HL-60/S4 treated with retinoic acid at 250 ng/mL for 4 days and 3 days (cell line): ENCODE results near the gene U2AF1L4.
"Not testable (repeated sequence)": the region's sequence is repeated elsewhere in the genome, so short reads cannot be mapped to it uniquely, and the experiment has no call there.

Experiments
- in situ Hi-C: fragments of 300-500 bp; cut with MboI; formaldehyde crosslinking; loops from 2 replicates; pipeline ENCODE4 v1.7.0; 2022; ENCODE audit warnings: low sequenced_read_pairs

Gene U2AF1L4

GRCh38 chr19:35727956-35728706 lies 17.1 kb downstream of the U2AF1L4 start:
- in situ Hi-C loops = no loop called here

DNA sequence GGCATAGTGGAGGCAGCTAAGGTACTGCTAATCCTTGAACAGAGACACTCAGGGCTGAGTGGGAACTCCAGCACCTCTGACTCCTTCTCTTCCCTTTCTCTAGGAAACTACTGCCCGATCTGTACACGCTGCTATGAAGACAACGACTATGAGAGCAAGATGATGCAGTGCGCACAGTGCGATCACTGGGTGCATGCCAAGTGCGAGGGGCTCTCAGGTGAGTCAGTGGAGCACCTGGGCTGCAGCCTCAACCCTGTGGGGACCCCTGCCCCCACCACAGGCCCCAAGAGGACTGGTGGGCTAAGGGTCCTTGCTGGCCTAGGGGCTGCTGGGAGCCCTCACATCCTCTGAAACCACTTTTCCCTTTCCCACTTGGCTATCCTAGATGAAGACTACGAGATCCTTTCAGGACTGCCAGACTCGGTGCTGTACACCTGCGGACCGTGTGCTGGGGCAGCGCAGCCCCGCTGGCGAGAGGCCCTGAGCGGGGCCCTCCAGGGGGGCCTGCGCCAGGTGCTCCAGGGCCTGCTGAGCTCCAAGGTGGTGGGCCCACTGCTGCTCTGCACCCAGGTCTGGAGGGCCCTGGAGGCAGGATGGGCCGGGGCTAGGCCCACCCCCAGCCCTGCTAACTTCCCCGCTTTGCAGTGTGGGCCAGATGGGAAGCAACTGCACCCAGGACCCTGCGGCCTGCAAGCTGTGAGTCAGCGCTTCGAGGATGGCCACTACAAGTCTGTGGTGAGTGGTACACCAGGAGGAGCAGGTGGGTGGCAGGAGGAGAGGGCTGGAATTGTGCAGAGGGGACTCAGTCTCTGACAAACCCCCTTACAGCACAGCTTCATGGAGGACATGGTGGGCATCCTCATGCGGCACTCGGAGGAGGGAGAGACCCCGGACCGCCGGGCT lies 17.9 kb downstream of the U2AF1L4 start:
- in situ Hi-C loops = no loop called here

DNA sequence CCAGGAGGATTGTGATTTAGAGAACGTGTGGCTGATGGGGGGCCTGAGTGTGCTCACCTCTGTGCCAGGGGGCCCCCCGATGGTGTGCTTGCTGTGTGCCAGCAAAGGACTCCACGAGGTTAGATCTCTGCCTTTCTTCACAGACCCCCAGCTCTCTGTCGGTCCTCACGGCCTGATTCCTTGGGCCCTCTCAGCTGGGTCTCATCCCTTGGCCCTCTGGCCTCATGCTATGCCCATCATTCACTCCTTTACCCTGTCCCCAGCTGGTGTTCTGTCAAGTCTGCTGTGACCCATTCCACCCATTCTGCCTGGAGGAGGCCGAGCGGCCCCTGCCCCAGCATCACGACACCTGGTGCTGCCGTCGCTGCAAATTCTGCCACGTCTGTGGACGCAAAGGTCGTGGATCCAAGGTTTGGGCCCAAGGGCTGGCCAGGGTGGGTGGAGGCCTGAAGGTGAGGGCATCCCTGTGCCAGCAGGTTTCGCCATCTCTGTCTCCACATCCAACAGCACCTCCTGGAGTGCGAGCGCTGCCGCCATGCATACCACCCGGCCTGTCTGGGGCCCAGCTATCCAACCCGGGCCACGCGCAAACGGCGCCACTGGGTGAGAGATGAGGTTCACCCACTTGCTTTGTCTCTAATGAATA lies 19.9 kb downstream of the U2AF1L4 start:
- in situ Hi-C loops = no loop called here

DNA sequence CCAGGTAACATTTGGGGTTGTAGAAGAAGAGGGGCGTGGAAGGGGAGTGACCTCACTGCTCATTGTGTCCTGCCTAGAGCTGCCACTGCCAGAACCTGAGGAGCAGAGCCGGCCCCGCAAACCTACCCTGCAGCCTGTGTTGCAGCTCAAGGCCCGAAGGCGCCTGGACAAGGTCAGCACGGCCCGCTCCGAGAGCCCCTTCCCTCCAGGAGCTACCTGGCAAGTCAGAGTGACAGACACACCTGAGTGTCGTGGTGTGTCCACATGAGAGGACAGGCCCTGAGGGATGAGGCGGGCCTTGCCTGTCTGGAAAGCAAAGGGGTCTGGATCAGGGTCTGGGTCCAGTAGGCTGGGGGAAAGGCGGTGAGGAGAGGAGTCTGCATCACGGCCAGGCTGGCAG lies 20.7 kb downstream of the U2AF1L4 start:
- in situ Hi-C loops = no loop called here

DNA sequence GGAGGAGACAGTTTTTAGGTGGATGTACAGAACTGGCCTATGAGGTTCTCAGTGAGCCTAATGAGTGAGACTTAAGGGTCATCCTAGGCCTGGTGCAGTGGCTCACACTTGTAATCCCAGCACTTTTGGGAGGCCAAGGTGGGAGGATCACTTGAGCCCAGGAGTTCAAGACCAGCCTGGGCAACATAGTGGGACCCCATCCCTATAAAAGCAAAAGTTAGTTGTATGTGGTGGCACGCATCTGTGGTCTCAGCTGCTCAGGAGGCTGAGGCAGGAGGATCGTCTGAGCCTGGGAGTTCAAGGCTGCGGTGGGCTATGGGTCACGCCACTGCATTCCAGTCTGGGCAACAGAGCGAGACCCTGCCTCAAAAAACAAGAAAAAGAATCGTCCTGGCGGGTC lies 21.1 kb downstream of the U2AF1L4 start:
- in situ Hi-C loops = not testable (repeated sequence)

- in situ Hi-C loops = no loop called here
Observed at GRCh38 chr19:35723671-35724070, 21.5 kb downstream of the U2AF1L4 start.

GRCh38 chr19:35722897-35723296 lies 22.3 kb downstream of the U2AF1L4 start:
- in situ Hi-C loops = no loop called here

DNA sequence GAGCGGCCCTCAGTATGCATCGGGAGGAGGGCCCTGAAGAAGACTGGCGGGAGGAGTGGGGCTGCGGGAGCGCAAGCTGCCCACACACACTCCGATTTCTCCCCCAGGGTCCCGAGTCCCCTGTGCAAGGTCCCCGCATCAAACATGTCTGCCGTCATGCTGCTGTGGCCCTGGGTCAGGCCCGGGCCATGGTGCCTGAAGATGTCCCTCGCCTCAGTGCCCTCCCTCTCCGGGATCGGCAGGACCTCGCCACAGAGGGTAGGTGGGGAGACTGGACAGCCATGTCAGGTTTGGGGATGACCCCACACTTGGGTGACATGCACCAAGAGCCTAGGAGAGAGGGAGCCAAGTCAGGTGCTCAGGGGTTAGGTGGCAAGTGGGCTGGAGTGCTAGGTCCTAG lies 22.8 kb downstream of the U2AF1L4 start:
- in situ Hi-C loops = no loop called here

- in situ Hi-C loops = no loop called here
Observed at GRCh38 chr19:35721374-35721773, 23.8 kb downstream of the U2AF1L4 start.

DNA sequence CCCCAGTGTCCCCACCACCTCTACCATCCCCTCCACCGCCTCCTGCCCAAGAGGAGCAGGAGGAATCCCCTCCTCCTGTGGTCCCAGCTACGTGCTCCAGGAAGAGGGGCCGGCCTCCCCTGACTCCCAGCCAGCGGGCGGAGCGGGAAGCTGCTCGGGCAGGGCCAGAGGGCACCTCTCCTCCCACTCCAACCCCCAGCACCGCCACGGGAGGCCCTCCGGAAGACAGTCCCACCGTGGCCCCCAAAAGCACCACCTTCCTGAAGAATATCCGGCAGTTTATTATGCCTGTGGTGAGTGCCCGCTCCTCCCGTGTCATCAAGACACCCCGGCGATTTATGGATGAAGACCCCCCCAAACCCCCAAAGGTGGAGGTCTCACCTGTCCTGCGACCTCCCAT lies 24.6 kb downstream of the U2AF1L4 start:
- in situ Hi-C loops = no loop called here

- in situ Hi-C loops = no loop called here
Observed at GRCh38 chr19:35720163-35720524, 25.1 kb downstream of the U2AF1L4 start.

DNA sequence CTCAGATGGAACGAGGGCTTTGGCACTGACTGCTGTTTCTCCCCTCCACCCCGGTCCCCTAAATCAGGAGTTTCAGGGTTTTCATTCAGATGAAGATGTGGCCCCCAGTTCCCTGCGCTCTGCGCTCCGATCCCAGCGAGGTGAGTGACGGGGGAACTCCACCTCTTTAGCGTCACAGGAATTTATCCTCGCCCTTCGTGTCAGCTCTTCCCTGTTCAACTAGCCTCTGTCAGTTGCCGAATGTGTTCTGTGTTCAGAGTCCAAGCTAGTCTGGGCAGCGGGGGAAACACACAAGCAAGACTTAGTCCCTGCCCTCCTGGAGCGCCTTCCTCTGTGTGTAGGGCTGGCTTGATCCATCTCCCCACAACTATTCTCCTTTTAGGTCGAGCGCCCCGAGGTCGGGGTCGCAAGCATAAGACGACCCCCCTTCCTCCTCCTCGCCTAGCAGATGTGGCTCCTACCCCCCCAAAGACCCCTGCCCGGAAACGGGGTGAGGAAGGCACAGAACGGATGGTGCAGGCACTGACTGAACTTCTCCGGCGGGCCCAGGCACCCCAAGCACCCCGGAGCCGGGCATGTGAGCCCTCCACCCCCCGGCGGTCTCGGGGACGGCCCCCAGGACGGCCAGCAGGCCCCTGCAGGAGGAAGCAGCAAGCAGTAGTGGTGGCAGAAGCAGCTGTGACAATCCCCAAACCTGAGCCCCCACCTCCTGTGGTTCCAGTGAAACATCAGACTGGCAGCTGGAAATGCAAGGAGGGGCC lies 25.6 kb downstream of the U2AF1L4 start:
- in situ Hi-C loops = no loop called here

- in situ Hi-C loops = no loop called here
Observed at GRCh38 chr19:35718345-35719041, 26.7 kb downstream of the U2AF1L4 start.

DNA sequence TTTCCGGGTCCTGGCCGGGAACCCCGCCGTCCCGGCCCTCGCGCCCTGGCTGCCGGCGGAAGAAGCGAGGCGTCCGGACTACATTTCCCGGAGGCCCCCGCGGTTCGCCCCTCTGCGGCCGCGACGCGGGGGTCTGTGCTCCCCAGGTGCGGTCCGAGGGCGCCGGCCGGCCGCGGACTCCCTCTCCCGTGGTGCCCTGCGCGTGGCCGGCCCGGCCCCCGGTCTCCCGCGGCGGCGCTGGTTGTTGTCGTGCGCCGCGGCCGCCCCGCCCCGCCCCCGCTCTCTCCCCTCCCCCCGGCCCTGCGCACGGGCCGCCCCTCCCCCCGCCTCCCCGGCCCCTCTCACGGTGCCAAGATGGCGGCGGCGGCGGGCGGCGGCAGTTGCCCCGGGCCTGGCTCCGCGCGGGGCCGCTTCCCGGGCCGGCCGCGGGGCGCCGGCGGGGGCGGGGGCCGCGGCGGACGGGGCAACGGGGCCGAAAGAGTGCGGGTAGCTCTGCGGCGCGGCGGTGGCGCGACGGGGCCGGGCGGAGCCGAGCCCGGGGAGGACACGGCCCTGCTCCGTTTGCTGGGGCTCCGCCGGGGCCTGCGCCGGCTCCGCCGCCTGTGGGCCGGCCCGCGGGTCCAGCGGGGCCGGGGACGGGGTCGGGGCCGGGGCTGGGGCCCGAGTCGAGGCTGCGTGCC lies 27.4 kb downstream of the U2AF1L4 start, which contains the start of gene KMT2B:
TSS of gene KMT2B (plus strand) at position 339 of the 680 bp plus-strand sequence. CDS start at position 355, 16 bp downstream.
- in situ Hi-C loops = no loop called here

- in situ Hi-C loops = no loop called here
Observed at GRCh38 chr19:35716801-35717664, 28.2 kb downstream of the U2AF1L4 start.

GRCh38 chr19:35715981-35716800 lies 29.0 kb downstream of the U2AF1L4 start:
- in situ Hi-C loops = no loop called here

DNA sequence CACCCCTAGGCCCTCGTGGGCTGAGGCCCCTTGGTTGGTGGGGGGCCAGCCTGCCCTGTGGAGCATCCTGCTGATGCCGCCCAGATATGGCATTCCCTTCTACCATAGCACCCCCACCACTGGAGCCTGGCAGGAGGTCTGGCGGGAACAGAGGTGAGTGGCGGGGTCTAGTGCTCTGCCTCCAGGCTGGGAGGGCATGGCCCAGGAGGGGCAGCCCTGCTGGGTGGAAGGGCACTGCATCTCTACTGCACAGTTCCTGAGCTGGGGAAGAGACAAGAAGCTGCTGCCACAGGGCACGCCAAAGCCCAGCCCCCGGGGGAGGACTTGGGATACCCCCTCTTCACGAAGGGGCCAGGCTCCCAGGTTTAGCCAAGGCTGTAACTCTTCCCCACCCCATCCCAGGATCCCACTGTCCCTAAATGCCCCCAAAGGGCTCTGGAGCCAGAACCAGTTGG lies 29.8 kb downstream of the U2AF1L4 start:
- in situ Hi-C loops = no loop called here
